Measurements from ENCODE around the gene PCDHGA3.
"Not testable (repeated sequence)": the region's sequence is repeated elsewhere in the genome, so short reads cannot be mapped to it uniquely, and the experiment has no call there.

Gene PCDHGA3

DNA sequence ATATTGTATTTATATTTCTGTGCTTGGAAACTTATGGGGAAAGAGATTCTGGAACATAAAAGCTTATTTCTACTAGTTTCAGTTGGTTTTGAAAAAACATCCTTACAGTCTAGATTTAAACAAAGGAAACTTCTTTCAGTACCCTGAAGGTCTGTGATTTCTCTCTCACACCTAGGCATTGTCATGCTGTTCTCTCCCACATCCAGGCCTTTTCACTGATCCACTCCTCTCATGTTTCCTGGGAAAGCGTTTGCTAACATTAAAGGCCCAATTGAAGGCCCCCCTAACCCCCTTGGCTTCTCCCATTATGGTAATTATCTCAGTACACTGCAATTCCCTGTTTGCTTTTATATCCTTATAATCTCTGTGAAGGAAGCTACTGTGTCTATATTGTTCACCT, 856 bp upstream of the PCDHGA3 start:
- no peaks in the 10 kb centered on the region for H3K36me3 ChIP-seq (replicated peaks; ENCODE audit: low read depth, low read length)
- TF ChIP-seq, protein P1, sequence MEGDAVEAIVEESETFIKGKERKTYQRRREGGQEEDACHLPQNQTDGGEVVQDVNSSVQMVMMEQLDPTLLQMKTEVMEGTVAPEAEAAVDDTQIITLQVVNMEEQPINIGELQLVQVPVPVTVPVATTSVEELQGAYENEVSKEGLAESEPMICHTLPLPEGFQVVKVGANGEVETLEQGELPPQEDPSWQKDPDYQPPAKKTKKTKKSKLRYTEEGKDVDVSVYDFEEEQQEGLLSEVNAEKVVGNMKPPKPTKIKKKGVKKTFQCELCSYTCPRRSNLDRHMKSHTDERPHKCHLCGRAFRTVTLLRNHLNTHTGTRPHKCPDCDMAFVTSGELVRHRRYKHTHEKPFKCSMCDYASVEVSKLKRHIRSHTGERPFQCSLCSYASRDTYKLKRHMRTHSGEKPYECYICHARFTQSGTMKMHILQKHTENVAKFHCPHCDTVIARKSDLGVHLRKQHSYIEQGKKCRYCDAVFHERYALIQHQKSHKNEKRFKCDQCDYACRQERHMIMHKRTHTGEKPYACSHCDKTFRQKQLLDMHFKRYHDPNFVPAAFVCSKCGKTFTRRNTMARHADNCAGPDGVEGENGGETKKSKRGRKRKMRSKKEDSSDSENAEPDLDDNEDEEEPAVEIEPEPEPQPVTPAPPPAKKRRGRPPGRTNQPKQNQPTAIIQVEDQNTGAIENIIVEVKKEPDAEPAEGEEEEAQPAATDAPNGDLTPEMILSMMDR (IDR thresholded peaks at IDR 0.05; ENCODE audit: low read depth, low read length): no peak
- no peak overlapping the region for H3K4me3 ChIP-seq (ENCODE audit: low read length)
- H3K27me3 ChIP-seq (ENCODE audit: low read depth, low read length): no peaks in the 10 kb centered on the region
- H3K27ac ChIP-seq (ENCODE audit: low read length): no peak overlapping the region
- no peaks in the 10 kb centered on the region for H4K20me1 ChIP-seq (ENCODE audit: insufficient read depth, low read length)
- H3K4me2 ChIP-seq (ENCODE audit: low read length): no peak overlapping the region
- H3K9me3 ChIP-seq (ENCODE audit: insufficient read depth, low read length): no peaks in the 10 kb centered on the region
- no peak overlapping the region for H3K9ac ChIP-seq (ENCODE audit: low read length)
- no peaks in the 10 kb centered on the region for H3K79me2 ChIP-seq (ENCODE audit: low read length)
- no peaks in the 10 kb centered on the region for H3K4me1 ChIP-seq (ENCODE audit: low read length)
- H2AFZ ChIP-seq (ENCODE audit: low read depth, low read length): no peak overlapping the region

DNA sequence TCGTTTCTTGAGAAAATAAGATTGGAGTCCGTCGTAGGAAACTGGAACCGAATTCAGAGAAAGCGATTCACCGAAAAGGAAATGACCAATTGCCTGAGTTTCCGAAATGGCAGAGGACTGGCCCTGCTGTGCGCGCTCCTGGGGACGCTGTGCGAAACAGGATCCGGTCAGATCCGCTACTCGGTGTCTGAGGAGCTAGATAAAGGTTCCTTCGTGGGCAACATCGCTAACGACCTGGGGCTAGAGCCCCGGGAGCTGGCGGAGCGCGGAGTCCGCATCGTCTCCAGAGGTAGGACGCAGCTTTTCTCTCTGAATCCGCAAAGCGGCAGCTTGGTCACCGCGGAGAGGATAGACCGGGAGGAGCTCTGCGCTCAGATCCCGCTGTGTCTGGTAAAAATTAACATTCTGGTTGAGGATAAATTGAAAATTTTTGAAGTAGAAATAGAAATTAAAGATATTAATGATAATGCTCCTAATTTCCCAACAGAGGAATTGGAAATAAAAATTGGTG, 379 bp downstream of the PCDHGA3 start:
- H3K4me3 ChIP-seq (ENCODE audit: low read length): no peak overlapping the region
- H3K4me2 ChIP-seq (ENCODE audit: low read length): no peak overlapping the region
- no peak overlapping the region for H2AFZ ChIP-seq (ENCODE audit: low read depth, low read length)
- H3K4me1 ChIP-seq (ENCODE audit: low read length): no peaks in the 10 kb centered on the region
- H3K9ac ChIP-seq (ENCODE audit: low read length): no peak overlapping the region
- no peaks in the 10 kb centered on the region for H3K36me3 ChIP-seq (replicated peaks; ENCODE audit: low read depth, low read length)
- TF ChIP-seq, protein P1 (IDR thresholded peaks at IDR 0.05; ENCODE audit: low read depth, low read length): no peak
- TF ChIP-seq EZH2phosphoT487 (IDR thresholded peaks at IDR 0.05; ENCODE audit: low read depth): no peak
- H3K9me3 ChIP-seq (ENCODE audit: insufficient read depth, low read length): no peaks in the 10 kb centered on the region
- H3K27ac ChIP-seq (ENCODE audit: low read length): no peak overlapping the region
- no peaks in the 10 kb centered on the region for H3K79me2 ChIP-seq (ENCODE audit: low read length)
- no peaks in the 10 kb centered on the region for H4K20me1 ChIP-seq (ENCODE audit: insufficient read depth, low read length)
- no peaks in the 10 kb centered on the region for H3K27me3 ChIP-seq (ENCODE audit: low read depth, low read length)

DNA sequence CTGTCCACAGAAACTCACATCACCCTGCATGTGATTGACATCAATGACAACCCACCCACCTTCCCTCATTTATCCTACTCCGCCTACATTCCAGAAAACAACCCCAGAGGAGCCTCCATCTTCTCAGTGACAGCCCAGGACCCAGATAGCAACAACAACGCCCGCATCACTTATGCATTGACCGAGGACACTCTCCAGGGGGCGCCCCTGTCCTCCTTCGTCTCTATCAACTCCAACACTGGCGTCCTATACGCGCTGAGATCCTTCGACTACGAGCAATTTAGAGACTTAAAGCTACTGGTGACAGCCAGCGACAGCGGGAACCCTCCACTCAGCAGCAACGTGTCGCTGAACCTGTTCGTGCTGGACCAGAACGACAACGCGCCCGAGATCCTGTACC, 1.7 kb downstream of the PCDHGA3 start:
- TF ChIP-seq EZH2phosphoT487 (IDR thresholded peaks at IDR 0.05; ENCODE audit: low read depth): no peak
- TF ChIP-seq, protein P1 (IDR thresholded peaks at IDR 0.05; ENCODE audit: low read depth, low read length): no peak
- H3K4me1 ChIP-seq (ENCODE audit: low read length): no peaks in the 10 kb centered on the region
- H3K9ac ChIP-seq (ENCODE audit: low read length): no peak overlapping the region
- no peaks in the 10 kb centered on the region for H3K79me2 ChIP-seq (ENCODE audit: low read length)
- no peaks in the 10 kb centered on the region for H3K9me3 ChIP-seq (ENCODE audit: insufficient read depth, low read length)
- no peak overlapping the region for H3K27ac ChIP-seq (ENCODE audit: low read length)
- no peaks in the 10 kb centered on the region for H4K20me1 ChIP-seq (ENCODE audit: insufficient read depth, low read length)
- no peaks in the 10 kb centered on the region for H3K27me3 ChIP-seq (ENCODE audit: low read depth, low read length)
- no peak overlapping the region for H2AFZ ChIP-seq (ENCODE audit: low read depth, low read length)
- H3K4me2 ChIP-seq (ENCODE audit: low read length): no peak overlapping the region
- no peak overlapping the region for H3K4me3 ChIP-seq (ENCODE audit: low read length)
- H3K36me3 ChIP-seq (replicated peaks; ENCODE audit: low read depth, low read length): no peaks in the 10 kb centered on the region

DNA sequence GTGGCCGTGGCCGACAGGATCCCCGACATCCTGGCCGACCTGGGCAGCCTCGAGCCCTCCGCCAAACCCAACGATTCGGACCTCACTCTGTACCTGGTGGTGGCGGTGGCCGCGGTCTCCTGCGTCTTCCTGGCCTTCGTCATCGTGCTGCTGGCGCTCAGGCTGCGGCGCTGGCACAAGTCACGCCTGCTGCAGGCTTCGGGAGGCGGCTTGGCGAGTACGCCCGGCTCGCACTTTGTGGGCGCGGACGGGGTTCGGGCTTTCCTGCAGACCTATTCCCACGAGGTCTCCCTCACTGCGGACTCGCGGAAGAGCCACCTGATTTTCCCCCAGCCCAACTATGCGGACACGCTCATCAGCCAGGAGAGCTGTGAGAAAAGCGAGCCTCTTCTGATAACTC, 2.4 kb downstream of the PCDHGA3 start:
- H3K4me3 ChIP-seq (ENCODE audit: low read length); H4K20me1 ChIP-seq (ENCODE audit: insufficient read depth, low read length); H3K27me3 ChIP-seq (ENCODE audit: low read depth, low read length); H3K4me1 ChIP-seq (ENCODE audit: low read length); H2AFZ ChIP-seq (ENCODE audit: low read depth, low read length); H3K79me2 ChIP-seq (ENCODE audit: low read length); H3K27ac ChIP-seq (ENCODE audit: low read length); H3K9ac ChIP-seq (ENCODE audit: low read length); H3K4me2 ChIP-seq (ENCODE audit: low read length); H3K36me3 ChIP-seq (replicated peaks; ENCODE audit: low read depth, low read length); H3K9me3 ChIP-seq (ENCODE audit: insufficient read depth, low read length): not testable (repeated sequence)

Data from OCI-LY3 (cell line).